ENCODE data around the gene INPP1.

GRCh38 chr2:190405070-190405469 lies 61.7 kb downstream of the INPP1 start:
- TF ChIP-seq CTCF (conservative IDR thresholded peaks at IDR 0.05; ENCODE audit: low read length) (no peak), EZH2phosphoT487 (IDR thresholded peaks at IDR 0.05; ENCODE audit: borderline replicate concordance) (no peak)

Measured in Loucy (cell line).